ENCODE results near the gene FER1L5. TPM values are rescaled to one million over a fixed set of nuclear protein-coding genes. Genes with fewer than 3 reads are reported as not detected.

The FER1L5 gene
- total RNA-seq, 2 experiments from 2014 or later = not detected

DNA sequence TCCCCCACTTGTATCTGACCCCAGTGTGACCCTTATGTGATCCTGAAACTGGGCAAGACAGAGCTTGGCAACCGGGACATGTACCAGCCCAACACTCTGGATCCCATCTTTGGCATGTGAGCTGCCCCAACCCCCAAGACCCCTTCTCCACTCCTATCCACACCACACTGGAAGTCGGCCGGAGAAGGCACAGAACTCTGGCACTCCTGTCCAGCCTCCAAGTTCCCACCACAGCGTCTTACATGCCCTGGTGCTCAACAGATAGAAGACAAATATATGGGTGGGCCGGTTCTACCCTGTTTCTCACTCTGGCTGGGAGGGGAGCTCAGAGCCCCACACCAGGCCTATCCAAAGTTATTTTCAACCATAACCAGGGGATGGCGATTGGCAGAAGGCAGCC is 56.5 kb downstream of the FER1L5 start:
- ChIA-PET CTCF (no interaction called here), POLR2A (no interaction called here)
- Mint-ChIP-seq H3K27me3 (no peaks in the 10 kb centered on the region), H3K27ac (no peak overlapping the region), H3K9me3 (no peaks in the 10 kb centered on the region), H3K4me1 (ENCODE audit: low read depth) (no peaks in the 10 kb centered on the region), H3K4me3 (no peak overlapping the region), H3K36me3 (ENCODE audit: low read depth) (peaks cover 2% of the 10 kb centered on the region)
- DNase-seq (no peak), ATAC-seq (ENCODE audit: poor library complexity) (no peak)
- TF ChIP-seq, protein P1, sequence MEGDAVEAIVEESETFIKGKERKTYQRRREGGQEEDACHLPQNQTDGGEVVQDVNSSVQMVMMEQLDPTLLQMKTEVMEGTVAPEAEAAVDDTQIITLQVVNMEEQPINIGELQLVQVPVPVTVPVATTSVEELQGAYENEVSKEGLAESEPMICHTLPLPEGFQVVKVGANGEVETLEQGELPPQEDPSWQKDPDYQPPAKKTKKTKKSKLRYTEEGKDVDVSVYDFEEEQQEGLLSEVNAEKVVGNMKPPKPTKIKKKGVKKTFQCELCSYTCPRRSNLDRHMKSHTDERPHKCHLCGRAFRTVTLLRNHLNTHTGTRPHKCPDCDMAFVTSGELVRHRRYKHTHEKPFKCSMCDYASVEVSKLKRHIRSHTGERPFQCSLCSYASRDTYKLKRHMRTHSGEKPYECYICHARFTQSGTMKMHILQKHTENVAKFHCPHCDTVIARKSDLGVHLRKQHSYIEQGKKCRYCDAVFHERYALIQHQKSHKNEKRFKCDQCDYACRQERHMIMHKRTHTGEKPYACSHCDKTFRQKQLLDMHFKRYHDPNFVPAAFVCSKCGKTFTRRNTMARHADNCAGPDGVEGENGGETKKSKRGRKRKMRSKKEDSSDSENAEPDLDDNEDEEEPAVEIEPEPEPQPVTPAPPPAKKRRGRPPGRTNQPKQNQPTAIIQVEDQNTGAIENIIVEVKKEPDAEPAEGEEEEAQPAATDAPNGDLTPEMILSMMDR (IDR thresholded peaks at IDR 0.05) = no peak
- Histone ChIP-seq H3K36me3 (ENCODE audit: insufficient read depth, low read length) (no peaks in the 10 kb centered on the region), H3K4me3 (ENCODE audit: low read length) (no peak overlapping the region), H3K27ac (ENCODE audit: low read depth in 1 of 2, low read length in 2 of 2) (no peak overlapping the region), H3K4me1 (ENCODE audit: insufficient read depth, low read length) (no peaks in the 10 kb centered on the region), H3K9me3 (ENCODE audit: control insufficient read depth in 1 of 2, insufficient read depth in 1 of 2, low read length in 2 of 2) (no peaks in the 10 kb centered on the region), H3K27me3 (ENCODE audit: control insufficient read depth in 1 of 2, insufficient read depth in 2 of 2, low read length in 2 of 2) (no peaks in the 10 kb centered on the region)
- intact Hi-C loops (cut with DNase I, micrococcal nuclease) = no loop called here

DNA sequence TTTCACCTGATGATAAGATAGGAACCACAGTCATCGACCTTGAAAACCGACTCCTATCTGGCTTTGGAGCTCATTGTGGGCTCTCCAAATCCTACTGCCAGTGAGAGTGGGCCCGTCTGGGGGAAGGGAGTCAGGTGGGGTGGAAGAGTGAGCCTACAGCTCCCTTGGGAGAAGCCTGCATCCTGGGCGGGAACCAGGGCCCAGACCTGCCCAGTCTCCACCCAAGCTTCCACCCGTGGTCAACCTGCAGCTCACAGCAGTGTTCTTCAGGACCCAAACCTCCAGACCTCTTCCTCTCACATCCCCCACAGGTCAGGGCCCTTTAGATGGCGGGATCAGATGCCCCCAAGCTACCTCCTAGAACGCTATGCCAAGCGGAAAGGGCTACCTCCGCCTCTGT is 57.1 kb downstream of the FER1L5 start:
- intact Hi-C loops (cut with DNase I, micrococcal nuclease) = loop anchor here in 1 of 2 experiments (5.0 to 10.0 kb wide), 2 partner anchors 42 to 125 kb away; no protein-coding TSS in a partner anchor
- Histone ChIP-seq H3K27me3 (ENCODE audit: control insufficient read depth in 1 of 2, insufficient read depth in 2 of 2, low read length in 2 of 2) (no peaks in the 10 kb centered on the region), H3K4me1 (ENCODE audit: insufficient read depth, low read length) (no peaks in the 10 kb centered on the region), H3K36me3 (ENCODE audit: insufficient read depth, low read length) (no peaks in the 10 kb centered on the region), H3K27ac (ENCODE audit: low read depth in 1 of 2, low read length in 2 of 2) (no peak overlapping the region), H3K4me3 (ENCODE audit: low read length) (no peak overlapping the region), H3K9me3 (ENCODE audit: control insufficient read depth in 1 of 2, insufficient read depth in 1 of 2, low read length in 2 of 2) (no peaks in the 10 kb centered on the region)
- POLR2A ChIA-PET = no interaction called here
- no peaks in the 10 kb centered on the region for H3K9me3 Mint-ChIP-seq
- CTCF ChIA-PET = no interaction called here
- no peaks in the 10 kb centered on the region for H3K4me1 Mint-ChIP-seq (ENCODE audit: low read depth)
- no peak overlapping the region for H3K27ac Mint-ChIP-seq
- TF ChIP-seq, protein P1 (IDR thresholded peaks at IDR 0.05) = no peak
- DNase-seq (peak in 1 of 14 experiments; percentile 16), ATAC-seq (ENCODE audit: poor library complexity) (no peak)
- no peaks in the 10 kb centered on the region for H3K27me3 Mint-ChIP-seq
- no peak overlapping the region for H3K4me3 Mint-ChIP-seq
- H3K36me3 Mint-ChIP-seq (ENCODE audit: low read depth) = peaks cover 8% of the 10 kb centered on the region

GRCh38 chr2:96700086-96700485 is 57.5 kb downstream of the FER1L5 start:
- TF ChIP-seq, protein P1 (IDR thresholded peaks at IDR 0.05) = no peak
- ChIA-PET POLR2A (no interaction called here), CTCF (no interaction called here)
- Histone ChIP-seq H3K4me1 (ENCODE audit: insufficient read depth, low read length) (no peaks in the 10 kb centered on the region), H3K27ac (ENCODE audit: low read depth in 1 of 2, low read length in 2 of 2) (no peak overlapping the region), H3K36me3 (ENCODE audit: insufficient read depth, low read length) (no peaks in the 10 kb centered on the region), H3K9me3 (ENCODE audit: control insufficient read depth in 1 of 2, insufficient read depth in 1 of 2, low read length in 2 of 2) (no peaks in the 10 kb centered on the region), H3K27me3 (ENCODE audit: control insufficient read depth in 1 of 2, insufficient read depth in 2 of 2, low read length in 2 of 2) (no peaks in the 10 kb centered on the region), H3K4me3 (ENCODE audit: low read length) (no peak overlapping the region)
- Mint-ChIP-seq H3K27me3 (no peaks in the 10 kb centered on the region), H3K4me3 (no peak overlapping the region), H3K9me3 (no peaks in the 10 kb centered on the region), H3K27ac (no peak overlapping the region), H3K36me3 (ENCODE audit: low read depth) (peaks cover 12% of the 10 kb centered on the region), H3K4me1 (ENCODE audit: low read depth) (no peaks in the 10 kb centered on the region)
- intact Hi-C loops (cut with DNase I, micrococcal nuclease) = loop anchor here in 1 of 2 experiments (5.0 to 10.0 kb wide), 2 partner anchors 43 to 125 kb away; no protein-coding TSS in a partner anchor
- peak in 1 of 14 experiments; percentile 6 for DNase-seq
- no peak for ATAC-seq (ENCODE audit: poor library complexity)
